Panc1 (cell line): ENCODE results near the gene DDX19B. TPM values are rescaled to one million over a fixed set of nuclear protein-coding genes. Genes with fewer than 3 reads are reported as not detected.

Experiments used
- ATAC-seq: fragments of 200-7000 bp; cut with Tn5 transposase; 2 replicates; pipeline ENCODE4 v1.9.1; 2020; ENCODE audit warnings: mild to moderate bottlenecking, moderate library complexity
- BruUV-seq: library from RNA; stranded (reverse); fragments of 400-500 nt; replicated peaks from 2 replicates; lab custom pipeline; 2021; lab: Mats Ljungman, UMichigan
- CTCF ChIA-PET: fragments of 300-600 bp; sonication (Branson Sonifier 250); formaldehyde crosslinking; loops from one replicate; lab custom pipeline; 2022; ENCODE audit warnings: antibody characterized with exemption; lab: Charles Lee
- POLR2A ChIA-PET: fragments of 300-600 bp; sonication (Branson Sonifier 250); formaldehyde crosslinking; loops from one replicate; lab custom pipeline; 2022; ENCODE audit warnings: antibody characterized with exemption; lab: Charles Lee
- DNase-seq: peaks from one replicate; pipeline ENCODE4 v3.0.0-alpha.2; 2010; ENCODE audit warnings: low read depth, low spot score
- H3K27ac ChIP-seq: 2 replicates; pipeline ENCODE4 v1.5.1; 2011; ENCODE audit warnings: mild to moderate bottlenecking, low read length, inconsistent platforms
- H3K27me3 ChIP-seq: fragments of 200-500 bp; sonication (Bioruptor generic); 2 replicates; pipeline ENCODE4 v1.6.0; 2014; ENCODE audit warnings: low read length, inconsistent platforms; ENCODE audit not compliant: control insufficient read depth, insufficient read depth
- H3K36me3 ChIP-seq: fragments of 200-500 bp; sonication (Bioruptor generic); 2 replicates; pipeline ENCODE4 v1.5.1; 2014; ENCODE audit warnings: inconsistent platforms, mild to moderate bottlenecking, low read length, moderate library complexity; ENCODE audit not compliant: control insufficient read depth, insufficient read depth
- H3K4me1 ChIP-seq: 2 replicates; pipeline ENCODE4 v1.5.1; 2011; ENCODE audit warnings: inconsistent platforms, mild to moderate bottlenecking, low read length, moderate library complexity; ENCODE audit not compliant: control insufficient read depth, insufficient read depth
- H3K4me3 ChIP-seq, 2 experiments: 2 replicates each; pipeline ENCODE4 v1.5.1; 2011 to 2012; ENCODE audit warnings: low read depth in 2 of 2, low read length in 2 of 2, mild to moderate bottlenecking in 2 of 2, inconsistent platforms in 1 of 2, moderate library complexity in 1 of 2
- H3K9me3 ChIP-seq: fragments of 200-500 bp; sonication (Bioruptor generic); 2 replicates; pipeline ENCODE4 v1.5.1; 2014; ENCODE audit warnings: low read depth, mild to moderate bottlenecking, inconsistent platforms, low read length, moderate library complexity; ENCODE audit not compliant: control insufficient read depth, insufficient read depth
- POLR2AphosphoS5 ChIP-seq: IDR thresholded peaks from 2 replicates; pipeline ENCODE4 v1.6.1; 2012; ENCODE audit warnings: mild to moderate bottlenecking, low read depth, low read length, moderate library complexity
- SIN3A ChIP-seq: IDR thresholded peaks from 2 replicates; pipeline ENCODE4 v1.6.1; 2012; ENCODE audit warnings: low read depth, mild to moderate bottlenecking, low read length, moderate library complexity, borderline replicate concordance; ENCODE audit not compliant: insufficient read depth
- TCF7L2 ChIP-seq: IDR thresholded peaks from 2 replicates; pipeline ENCODE4 v1.6.1; 2011; ENCODE audit warnings: mild to moderate bottlenecking, low read depth, low read length, inconsistent platforms
- in situ Hi-C: cut with HindIII; loops from 2 replicates; pipeline ENCODE4 v1.10.0; 2016; ENCODE audit warnings: low sequenced_read_pairs, low pct_unique_long_range_greater_than_20kb
- intact Hi-C: fragments of 100-400 bp; cut with micrococcal nuclease; formaldehyde crosslinking; loops from one replicate; pipeline ENCODE4 v1.10.0; 2022; ENCODE audit not compliant: unreplicated experiment
- total RNA-seq: library from RNA; stranded (reverse); gene quantifications from one replicate; pipeline ENCODE4 v1.2.1, GENCODE V29; 2021; ENCODE audit not compliant: unreplicated experiment
- TF ChIP-seq, protein P1 (sequence below): fragments of 450-650 bp; IDR thresholded peaks from 2 replicates; pipeline ENCODE4 v1.5.1; 2017; ENCODE audit warnings: mild to moderate bottlenecking
- TF ChIP-seq, protein P2 (sequence below), 2 experiments: IDR thresholded peaks; 2 replicates each; pipeline ENCODE4 v1.6.1; 2011 to 2012; ENCODE audit warnings: low read depth in 2 of 2, control low read depth in 1 of 2, low read length in 1 of 2, mild to moderate bottlenecking in 1 of 2, moderate library complexity in 1 of 2; ENCODE audit not compliant: insufficient read depth in 1 of 2

Gene DDX19B
- total RNA-seq, 1 experiment from 2014 or later = 24.4 TPM

- ChIA-PET POLR2A (no interaction called here), CTCF (no interaction called here)
- Histone ChIP-seq H3K9me3 (no peaks in the 10 kb centered on the region), H3K4me3 (no peak overlapping the region), H3K27ac (no peak overlapping the region), H3K27me3 (no peaks in the 10 kb centered on the region), H3K4me1 (no peaks in the 10 kb centered on the region), H3K36me3 (peaks cover 9% of the 10 kb centered on the region)
- in situ Hi-C loops (no loop called here), intact Hi-C loops (no loop called here)
- TF ChIP-seq, protein P1, sequence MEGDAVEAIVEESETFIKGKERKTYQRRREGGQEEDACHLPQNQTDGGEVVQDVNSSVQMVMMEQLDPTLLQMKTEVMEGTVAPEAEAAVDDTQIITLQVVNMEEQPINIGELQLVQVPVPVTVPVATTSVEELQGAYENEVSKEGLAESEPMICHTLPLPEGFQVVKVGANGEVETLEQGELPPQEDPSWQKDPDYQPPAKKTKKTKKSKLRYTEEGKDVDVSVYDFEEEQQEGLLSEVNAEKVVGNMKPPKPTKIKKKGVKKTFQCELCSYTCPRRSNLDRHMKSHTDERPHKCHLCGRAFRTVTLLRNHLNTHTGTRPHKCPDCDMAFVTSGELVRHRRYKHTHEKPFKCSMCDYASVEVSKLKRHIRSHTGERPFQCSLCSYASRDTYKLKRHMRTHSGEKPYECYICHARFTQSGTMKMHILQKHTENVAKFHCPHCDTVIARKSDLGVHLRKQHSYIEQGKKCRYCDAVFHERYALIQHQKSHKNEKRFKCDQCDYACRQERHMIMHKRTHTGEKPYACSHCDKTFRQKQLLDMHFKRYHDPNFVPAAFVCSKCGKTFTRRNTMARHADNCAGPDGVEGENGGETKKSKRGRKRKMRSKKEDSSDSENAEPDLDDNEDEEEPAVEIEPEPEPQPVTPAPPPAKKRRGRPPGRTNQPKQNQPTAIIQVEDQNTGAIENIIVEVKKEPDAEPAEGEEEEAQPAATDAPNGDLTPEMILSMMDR = no peak
- TF ChIP-seq, protein P2, sequence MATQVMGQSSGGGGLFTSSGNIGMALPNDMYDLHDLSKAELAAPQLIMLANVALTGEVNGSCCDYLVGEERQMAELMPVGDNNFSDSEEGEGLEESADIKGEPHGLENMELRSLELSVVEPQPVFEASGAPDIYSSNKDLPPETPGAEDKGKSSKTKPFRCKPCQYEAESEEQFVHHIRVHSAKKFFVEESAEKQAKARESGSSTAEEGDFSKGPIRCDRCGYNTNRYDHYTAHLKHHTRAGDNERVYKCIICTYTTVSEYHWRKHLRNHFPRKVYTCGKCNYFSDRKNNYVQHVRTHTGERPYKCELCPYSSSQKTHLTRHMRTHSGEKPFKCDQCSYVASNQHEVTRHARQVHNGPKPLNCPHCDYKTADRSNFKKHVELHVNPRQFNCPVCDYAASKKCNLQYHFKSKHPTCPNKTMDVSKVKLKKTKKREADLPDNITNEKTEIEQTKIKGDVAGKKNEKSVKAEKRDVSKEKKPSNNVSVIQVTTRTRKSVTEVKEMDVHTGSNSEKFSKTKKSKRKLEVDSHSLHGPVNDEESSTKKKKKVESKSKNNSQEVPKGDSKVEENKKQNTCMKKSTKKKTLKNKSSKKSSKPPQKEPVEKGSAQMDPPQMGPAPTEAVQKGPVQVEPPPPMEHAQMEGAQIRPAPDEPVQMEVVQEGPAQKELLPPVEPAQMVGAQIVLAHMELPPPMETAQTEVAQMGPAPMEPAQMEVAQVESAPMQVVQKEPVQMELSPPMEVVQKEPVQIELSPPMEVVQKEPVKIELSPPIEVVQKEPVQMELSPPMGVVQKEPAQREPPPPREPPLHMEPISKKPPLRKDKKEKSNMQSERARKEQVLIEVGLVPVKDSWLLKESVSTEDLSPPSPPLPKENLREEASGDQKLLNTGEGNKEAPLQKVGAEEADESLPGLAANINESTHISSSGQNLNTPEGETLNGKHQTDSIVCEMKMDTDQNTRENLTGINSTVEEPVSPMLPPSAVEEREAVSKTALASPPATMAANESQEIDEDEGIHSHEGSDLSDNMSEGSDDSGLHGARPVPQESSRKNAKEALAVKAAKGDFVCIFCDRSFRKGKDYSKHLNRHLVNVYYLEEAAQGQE (IDR thresholded peaks at IDR 0.05; ENCODE audit: insufficient read depth in 1 of 2, low read depth in 2 of 2, low read length in 1 of 2) = no peak
- TF ChIP-seq TCF7L2 (no peak), POLR2AphosphoS5 (no peak), SIN3A (no peak)
- DNase-seq (no peak), ATAC-seq (no peak)
- BruUV-seq = no TSS peak
Measured at GRCh38 chr16:70257391-70257790, 41.6 kb upstream of the DDX19B start.

DNA sequence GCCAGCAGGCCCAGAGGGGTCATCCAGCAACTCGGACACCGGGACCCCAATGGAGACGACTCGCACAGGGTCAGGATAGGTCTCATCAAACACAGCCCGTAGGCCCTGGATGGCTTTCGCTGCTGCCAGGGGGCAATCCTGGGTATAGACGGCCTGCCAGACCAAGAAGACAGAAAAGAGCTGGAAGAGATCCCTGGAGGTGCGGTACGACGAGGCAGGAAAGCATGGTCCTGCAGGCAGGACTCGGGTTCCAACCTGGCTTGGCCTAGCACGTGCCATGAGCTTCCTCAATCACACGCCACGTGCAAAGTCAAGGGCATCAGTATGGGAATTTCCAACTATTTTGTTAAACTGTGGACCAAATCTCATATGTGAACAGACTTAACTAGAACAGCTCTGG is 40.9 kb upstream of the DDX19B start:
- no peak for TF ChIP-seq TCF7L2
- no peak for TF ChIP-seq POLR2AphosphoS5
- TF ChIP-seq, protein P2 (IDR thresholded peaks at IDR 0.05; ENCODE audit: insufficient read depth in 1 of 2, low read depth in 2 of 2, low read length in 1 of 2) = no peak
- TF ChIP-seq, protein P1 = no peak
- no peak for TF ChIP-seq SIN3A
- no peak overlapping the region for H3K27ac ChIP-seq
- in situ Hi-C loops (no loop called here), intact Hi-C loops (no loop called here)
- ATAC-seq (no peak), DNase-seq (no peak)
- POLR2A ChIA-PET = no interaction called here
- peaks cover 11% of the 10 kb centered on the region for H3K36me3 ChIP-seq
- no peak overlapping the region for H3K4me3 ChIP-seq
- H3K9me3 ChIP-seq = no peaks in the 10 kb centered on the region
- CTCF ChIA-PET = no interaction called here
- no peaks in the 10 kb centered on the region for H3K27me3 ChIP-seq
- no TSS peak for BruUV-seq
- no peaks in the 10 kb centered on the region for H3K4me1 ChIP-seq
